GM18505 (cell line): ENCODE results near the gene PRUNE1.
A peak's percentile ranks its signal among the peaks of the same experiment; 100 is the strongest.

Experiments used
- ATAC-seq: cut with Tn5 transposase; IDR thresholded peaks from one replicate; pipeline ENCODE4 v1.9.1; 2021; ENCODE audit not compliant: unreplicated experiment
- POLR2A ChIP-seq: IDR thresholded peaks from 4 replicates; pipeline ENCODE4 v1.6.1; 2011; ENCODE audit warnings: borderline replicate concordance; ENCODE audit not compliant: insufficient read depth, insufficient read length; ENCODE audit errors: extremely low read depth

Gene PRUNE1

GRCh38 chr1:150972417-150972940 is 35.8 kb upstream of the PRUNE1 start:
- ATAC-seq: no peak
- TF ChIP-seq POLR2A: no peak

- no peak for ATAC-seq
- peak; percentile 7 for TF ChIP-seq POLR2A
Observed at GRCh38 chr1:150973258-150973835, 34.9 kb upstream of the PRUNE1 start.

- ATAC-seq: peak; percentile 43
- peak; percentile 3 for TF ChIP-seq POLR2A
Observed at GRCh38 chr1:150973836-150974579, 34.2 kb upstream of the PRUNE1 start.

GRCh38 chr1:150974580-150975478 is 33.4 kb upstream of the PRUNE1 start, which contains the start of gene CERS2:
CERS2 (minus strand) TSS chr1:150974835; CDS start chr1:150969090, 5,745 bp downstream.
- ATAC-seq: peak; percentile 50
- peak; percentile 60 for TF ChIP-seq POLR2A

DNA sequence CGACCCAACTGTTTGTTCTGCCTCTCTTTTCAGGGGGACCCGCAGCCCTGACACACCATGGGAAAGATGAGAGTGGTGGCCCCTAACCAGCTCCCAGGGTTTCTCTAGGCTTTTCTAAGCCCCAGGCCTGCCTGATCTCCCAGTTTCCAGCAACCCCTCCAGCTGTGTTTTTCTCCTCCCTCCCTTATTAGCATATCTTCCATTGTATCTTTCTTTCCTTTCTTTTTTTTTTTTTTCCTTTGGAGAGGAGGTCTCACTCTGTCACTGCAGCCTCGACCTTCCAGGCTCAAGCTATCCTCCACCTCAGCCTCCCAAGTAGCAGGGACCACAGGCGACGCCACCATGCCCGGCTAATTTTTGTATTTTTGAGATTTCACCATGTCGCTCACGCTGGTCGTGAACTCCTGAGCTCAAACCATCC is 31.8 kb upstream of the PRUNE1 start:
- ATAC-seq: no peak
- TF ChIP-seq POLR2A: no peak

DNA sequence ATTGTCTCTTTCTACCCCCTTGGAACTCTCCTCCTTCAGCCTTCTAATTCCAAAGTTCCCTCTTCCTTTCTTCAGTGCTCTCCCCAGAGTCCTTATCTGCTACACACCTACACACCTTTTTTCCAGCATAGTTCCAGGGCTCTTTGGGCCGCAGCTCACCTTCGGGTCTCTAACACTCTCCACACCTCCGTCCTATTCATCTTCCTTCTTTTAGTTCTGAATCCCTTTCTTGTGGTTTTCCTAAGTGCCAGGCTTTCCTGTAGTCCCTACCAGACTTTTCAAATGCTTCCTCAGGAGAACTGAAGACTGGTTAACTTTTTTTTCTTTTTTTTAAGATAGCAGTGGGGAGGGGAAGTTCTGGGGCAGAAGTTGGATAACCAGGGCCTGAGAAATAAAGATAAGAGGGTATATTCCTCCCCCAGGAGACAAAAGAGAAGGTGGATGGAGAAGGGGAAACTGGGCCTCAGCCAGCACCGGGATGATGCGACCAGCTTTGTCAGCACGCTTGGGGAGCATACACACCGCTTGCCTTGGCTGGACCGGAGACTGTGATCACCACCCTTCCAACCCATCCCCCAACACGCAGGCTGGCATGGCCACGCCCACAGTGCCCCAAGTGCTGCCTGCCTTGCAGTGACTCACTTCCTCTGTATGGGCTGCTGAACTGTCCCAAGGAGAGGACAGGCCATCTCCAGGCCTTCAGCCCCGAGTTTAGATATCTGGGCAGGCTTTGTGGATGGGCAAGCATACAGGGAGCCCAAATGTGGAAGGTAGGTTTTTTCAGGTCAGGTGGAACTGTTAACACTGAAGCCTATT is 31.2 kb upstream of the PRUNE1 start:
- no peak for TF ChIP-seq POLR2A
- no peak for ATAC-seq

DNA sequence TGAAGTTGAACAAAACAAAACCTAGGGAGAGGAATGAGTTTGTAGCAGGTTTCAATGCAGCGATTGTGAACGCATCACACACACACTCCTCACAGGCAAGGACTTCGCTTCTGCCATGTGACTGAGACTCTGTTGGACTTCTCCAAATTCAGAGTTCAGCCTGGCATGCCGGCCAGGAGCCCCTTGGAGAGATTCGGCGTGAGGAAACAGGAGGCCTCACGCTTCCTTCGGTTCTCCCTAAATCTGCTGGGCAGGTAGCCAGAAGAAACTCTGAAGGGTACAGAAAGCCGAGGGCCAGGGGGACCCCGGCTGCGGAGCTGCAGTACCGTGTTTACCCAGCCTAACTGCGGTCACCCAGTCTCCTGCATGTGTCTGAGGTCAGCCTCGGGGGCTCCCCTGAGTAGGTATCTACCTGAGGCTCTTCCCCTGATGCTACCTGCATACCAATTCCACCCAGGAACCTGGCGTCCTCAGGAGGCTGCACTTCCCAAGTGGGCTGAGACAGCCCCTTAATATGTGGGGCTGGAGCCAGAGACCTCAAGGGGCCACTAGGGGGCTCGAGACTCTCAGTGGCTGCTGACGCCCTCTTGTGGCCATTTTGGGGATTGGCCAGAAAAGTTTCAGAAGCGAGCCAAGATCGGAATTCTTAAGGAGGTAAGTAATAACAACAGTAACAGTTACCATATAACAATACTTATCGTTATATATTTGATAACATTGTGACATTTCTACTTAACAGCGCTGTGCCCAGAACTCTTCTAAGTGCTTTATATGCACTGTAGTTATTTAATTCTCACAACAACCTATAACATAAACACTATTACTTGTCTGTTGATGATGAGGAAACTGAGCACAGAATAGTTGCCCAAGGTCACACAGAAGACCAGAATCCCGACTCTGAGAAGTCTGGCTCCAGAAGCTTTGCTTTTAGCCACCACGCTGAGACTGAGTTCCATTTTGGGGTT is 28.9 kb upstream of the PRUNE1 start:
- ATAC-seq: no peak
- TF ChIP-seq POLR2A: no peak

GRCh38 chr1:150981177-150981804 is 27.0 kb upstream of the PRUNE1 start:
- no peak for ATAC-seq
- TF ChIP-seq POLR2A: no peak

DNA sequence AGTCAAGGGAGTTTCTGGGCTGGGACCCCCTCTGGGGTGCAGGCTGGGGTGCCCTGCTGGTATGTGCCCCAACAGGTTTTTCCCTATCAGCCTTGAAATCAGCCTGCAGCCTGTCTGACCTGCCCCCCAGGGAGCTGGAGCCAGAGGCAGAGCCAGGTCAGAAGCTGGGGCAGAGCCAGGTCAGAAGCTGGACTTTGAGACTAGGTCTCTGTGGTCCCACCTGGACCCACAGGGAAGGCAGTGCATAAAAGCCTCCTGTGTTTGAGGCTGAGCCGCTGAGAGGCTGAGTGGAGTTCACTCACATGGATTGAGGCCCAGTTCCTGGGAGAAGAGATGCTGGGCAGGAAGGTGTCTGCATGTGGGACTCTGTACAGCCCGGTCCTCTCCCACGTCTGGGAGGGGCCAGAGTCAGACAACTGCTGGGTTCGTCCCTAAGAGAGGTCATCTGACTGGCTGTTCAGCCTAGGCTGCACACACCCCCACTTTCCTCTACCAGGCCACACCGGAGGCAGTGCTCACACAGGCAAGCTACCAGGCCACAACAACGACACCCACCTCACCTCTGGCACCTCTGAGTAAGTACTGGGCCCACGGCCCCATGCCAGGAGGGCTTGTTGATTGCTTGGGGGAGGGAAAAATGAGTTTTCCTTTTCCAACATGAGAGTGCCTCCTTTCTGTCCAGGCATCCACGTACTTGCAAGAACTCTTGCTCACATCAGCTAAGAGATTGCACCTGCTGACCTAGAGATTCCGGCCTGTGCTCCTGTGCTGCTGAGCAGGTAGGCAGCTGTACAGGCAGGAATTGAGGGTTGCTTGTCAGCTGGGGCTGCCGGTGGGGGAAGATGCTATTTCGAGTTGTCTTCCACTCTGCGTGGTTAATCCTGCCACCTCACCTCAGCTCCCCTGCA is 26.2 kb upstream of the PRUNE1 start, which contains the start of gene ANXA9:
Gene ANXA9, plus strand, starts transcription at position 488 of the 908 bp plus-strand sequence. CDS start 814 bp downstream, outside the sequence.
- no peak for TF ChIP-seq POLR2A
- ATAC-seq: no peak

DNA sequence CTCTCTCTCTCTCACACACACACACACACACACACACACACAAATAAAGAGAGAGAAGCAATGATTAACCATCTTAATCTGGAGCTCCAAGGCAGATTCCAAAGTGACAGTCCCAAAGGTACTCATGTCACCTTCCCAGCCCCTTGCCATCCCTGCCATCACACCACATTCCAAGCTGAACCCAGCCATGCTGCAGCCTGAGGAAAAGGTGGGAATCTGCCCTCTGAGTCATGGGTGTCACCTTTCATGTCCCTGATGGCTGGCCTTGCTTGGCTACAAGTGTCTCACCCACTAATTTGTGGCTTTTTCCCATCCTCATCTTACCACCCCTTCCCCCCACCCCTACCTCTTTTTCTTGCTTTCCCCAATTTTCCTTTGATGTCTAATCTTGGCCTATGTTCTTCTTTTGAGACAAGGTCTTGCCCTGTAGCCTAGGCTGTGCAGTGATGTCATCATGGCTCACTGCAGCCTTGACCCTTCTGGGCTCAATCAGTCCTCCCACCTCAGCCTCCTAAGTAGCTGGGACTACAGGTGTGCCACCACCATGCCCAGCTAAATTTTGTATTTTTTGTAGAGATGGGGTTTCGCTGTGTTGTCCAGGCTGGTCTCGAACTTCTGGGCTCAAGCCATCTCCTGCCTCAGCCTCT is 22.9 kb upstream of the PRUNE1 start:
- no peak for TF ChIP-seq POLR2A
- no peak for ATAC-seq
